HL-60 (cell line): ENCODE measurements around the gene PTX3.

Source experiments
- DNase-seq, 2 experiments: peaks; one replicate each; pipeline ENCODE4 v3.0.0-alpha.2; 2010 to 2020; ENCODE audit warnings: low read depth in 1 of 2, low spot score in 1 of 2
- H3K27ac ChIP-seq: fragments of 250-450 bp; sonication (Bioruptor Pico); replicated peaks from 2 replicates; pipeline ENCODE4 v1.5.1; 2020; ENCODE audit warnings: mild to moderate bottlenecking, moderate library complexity
- H3K27me3 ChIP-seq: fragments of 250-450 bp; sonication (Bioruptor Pico); 2 replicates; pipeline ENCODE4 v1.5.1; 2021; ENCODE audit warnings: mild to moderate bottlenecking, moderate library complexity; ENCODE audit not compliant: insufficient read depth, poor library complexity, severe bottlenecking
- H3K4me3 ChIP-seq: replicated peaks from 2 replicates; pipeline ENCODE4 v1.5.1; 2011; ENCODE audit warnings: mild to moderate bottlenecking, control low read depth, low read length; ENCODE audit not compliant: insufficient read depth
- GABPA ChIP-seq: IDR thresholded peaks from 2 replicates; pipeline ENCODE4 v1.6.1; 2012; ENCODE audit warnings: low read depth
- POLR2AphosphoS5 ChIP-seq: IDR thresholded peaks from 2 replicates; pipeline ENCODE4 v1.6.1; 2012; ENCODE audit warnings: low read depth
- SPI1 ChIP-seq: IDR thresholded peaks from 2 replicates; pipeline ENCODE4 v1.6.1; 2012; ENCODE audit warnings: low read depth, mild to moderate bottlenecking, borderline replicate concordance
- TF ChIP-seq, protein P1 (sequence below): IDR thresholded peaks from one replicate; pipeline ENCODE4 v1.5.1; 2011; ENCODE audit warnings: low read length, control low read depth, inconsistent platforms; ENCODE audit not compliant: insufficient read depth
- TF ChIP-seq, protein P2 (sequence below): IDR thresholded peaks from 2 replicates; pipeline ENCODE4 v1.6.1; 2012; ENCODE audit warnings: low read depth; ENCODE audit not compliant: insufficient replicate concordance

PTX3 gene

DNA sequence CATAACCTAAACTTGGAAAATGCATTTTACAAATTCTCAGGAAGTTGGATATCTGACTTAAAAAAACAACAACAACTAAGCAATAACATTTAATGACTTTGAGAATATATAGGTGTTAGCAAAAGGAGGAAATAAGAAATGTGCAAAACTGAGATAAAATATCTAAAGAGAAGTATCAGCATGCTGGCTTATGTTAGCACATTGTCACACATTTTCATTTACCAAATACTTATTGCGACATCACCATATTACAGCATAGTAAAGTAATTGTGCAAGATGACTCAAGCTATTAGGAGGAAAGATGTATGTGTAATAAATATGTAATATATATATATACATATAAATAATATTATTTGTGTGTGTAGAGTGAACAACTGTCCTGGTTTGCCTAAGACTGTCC lies 9.2 kb downstream of the PTX3 start:
- H3K4me3 ChIP-seq, result no peak overlapping the region
- no peaks in the 10 kb centered on the region for H3K27me3 ChIP-seq
- TF ChIP-seq SPI1 (no peak), POLR2AphosphoS5 (no peak; the same call in 1 of the 2 replicates), GABPA (no peak)
- TF ChIP-seq, protein P1, sequence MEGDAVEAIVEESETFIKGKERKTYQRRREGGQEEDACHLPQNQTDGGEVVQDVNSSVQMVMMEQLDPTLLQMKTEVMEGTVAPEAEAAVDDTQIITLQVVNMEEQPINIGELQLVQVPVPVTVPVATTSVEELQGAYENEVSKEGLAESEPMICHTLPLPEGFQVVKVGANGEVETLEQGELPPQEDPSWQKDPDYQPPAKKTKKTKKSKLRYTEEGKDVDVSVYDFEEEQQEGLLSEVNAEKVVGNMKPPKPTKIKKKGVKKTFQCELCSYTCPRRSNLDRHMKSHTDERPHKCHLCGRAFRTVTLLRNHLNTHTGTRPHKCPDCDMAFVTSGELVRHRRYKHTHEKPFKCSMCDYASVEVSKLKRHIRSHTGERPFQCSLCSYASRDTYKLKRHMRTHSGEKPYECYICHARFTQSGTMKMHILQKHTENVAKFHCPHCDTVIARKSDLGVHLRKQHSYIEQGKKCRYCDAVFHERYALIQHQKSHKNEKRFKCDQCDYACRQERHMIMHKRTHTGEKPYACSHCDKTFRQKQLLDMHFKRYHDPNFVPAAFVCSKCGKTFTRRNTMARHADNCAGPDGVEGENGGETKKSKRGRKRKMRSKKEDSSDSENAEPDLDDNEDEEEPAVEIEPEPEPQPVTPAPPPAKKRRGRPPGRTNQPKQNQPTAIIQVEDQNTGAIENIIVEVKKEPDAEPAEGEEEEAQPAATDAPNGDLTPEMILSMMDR, result no peak
- TF ChIP-seq, protein P2, sequence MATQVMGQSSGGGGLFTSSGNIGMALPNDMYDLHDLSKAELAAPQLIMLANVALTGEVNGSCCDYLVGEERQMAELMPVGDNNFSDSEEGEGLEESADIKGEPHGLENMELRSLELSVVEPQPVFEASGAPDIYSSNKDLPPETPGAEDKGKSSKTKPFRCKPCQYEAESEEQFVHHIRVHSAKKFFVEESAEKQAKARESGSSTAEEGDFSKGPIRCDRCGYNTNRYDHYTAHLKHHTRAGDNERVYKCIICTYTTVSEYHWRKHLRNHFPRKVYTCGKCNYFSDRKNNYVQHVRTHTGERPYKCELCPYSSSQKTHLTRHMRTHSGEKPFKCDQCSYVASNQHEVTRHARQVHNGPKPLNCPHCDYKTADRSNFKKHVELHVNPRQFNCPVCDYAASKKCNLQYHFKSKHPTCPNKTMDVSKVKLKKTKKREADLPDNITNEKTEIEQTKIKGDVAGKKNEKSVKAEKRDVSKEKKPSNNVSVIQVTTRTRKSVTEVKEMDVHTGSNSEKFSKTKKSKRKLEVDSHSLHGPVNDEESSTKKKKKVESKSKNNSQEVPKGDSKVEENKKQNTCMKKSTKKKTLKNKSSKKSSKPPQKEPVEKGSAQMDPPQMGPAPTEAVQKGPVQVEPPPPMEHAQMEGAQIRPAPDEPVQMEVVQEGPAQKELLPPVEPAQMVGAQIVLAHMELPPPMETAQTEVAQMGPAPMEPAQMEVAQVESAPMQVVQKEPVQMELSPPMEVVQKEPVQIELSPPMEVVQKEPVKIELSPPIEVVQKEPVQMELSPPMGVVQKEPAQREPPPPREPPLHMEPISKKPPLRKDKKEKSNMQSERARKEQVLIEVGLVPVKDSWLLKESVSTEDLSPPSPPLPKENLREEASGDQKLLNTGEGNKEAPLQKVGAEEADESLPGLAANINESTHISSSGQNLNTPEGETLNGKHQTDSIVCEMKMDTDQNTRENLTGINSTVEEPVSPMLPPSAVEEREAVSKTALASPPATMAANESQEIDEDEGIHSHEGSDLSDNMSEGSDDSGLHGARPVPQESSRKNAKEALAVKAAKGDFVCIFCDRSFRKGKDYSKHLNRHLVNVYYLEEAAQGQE, result no peak
- DNase-seq, result peak; percentile 51 to 83
- H3K27ac ChIP-seq, result peak overlapping the region; percentile 51

DNA sequence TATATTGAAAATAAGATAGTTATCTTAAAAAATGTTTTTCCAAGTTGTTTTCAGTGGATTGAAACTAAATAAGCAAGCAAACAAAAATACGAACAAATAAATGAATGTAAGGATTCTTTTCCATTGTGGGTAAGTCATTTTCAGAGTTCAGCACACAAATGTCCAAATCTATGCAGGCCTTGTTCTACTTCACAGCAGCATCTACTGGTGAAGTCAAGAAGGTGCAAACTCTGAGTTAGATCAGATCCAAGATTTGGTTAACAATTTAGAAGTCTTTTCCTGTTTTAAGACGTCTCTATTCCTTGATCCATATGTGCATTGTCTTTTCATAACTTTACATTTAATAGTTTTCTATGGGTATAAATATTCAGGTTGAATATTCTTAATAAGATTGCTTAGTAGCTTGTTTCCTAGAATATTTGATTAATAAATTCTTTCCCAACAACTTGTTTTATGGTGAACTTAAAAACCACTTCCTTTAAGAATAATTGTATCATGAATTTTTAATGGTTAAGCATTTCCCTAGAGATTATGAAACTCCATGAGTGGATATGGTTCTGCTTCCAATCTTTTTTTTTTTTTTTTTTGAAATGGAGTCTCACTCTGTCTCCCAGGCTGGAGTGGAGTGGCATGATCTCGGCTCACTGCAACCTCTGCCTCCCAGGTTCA lies 10.5 kb downstream of the PTX3 start:
- peak in 1 of 2 experiments; percentile 29 for DNase-seq
- TF ChIP-seq, protein P2, result no peak
- TF ChIP-seq, protein P1, result peak; percentile 74
- TF ChIP-seq GABPA (no peak), SPI1 (no peak), POLR2AphosphoS5 (no peak)
- Histone ChIP-seq H3K27me3 (no peaks in the 10 kb centered on the region), H3K4me3 (no peak overlapping the region), H3K27ac (no peak overlapping the region)

DNA sequence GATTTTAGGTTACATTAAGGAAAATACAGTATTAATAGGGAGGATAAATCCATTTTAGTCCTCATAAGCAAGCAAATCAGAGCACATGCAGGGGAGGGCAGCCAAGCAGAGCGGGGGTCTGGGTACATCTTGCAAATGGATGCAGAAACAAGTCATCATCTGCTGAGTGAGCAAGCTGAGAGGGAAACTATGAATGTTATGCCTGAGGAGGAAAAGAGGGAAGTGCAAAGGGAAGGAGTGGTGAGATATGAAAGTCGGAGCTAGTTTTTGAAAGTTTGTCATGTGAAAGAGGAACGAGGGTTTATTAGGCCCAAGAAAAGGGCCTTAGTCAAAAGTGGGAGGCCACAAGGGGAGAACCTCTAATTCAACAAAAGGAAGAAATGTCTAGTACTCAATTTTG lies 15.4 kb downstream of the PTX3 start:
- DNase-seq, result peak; percentile 36
- Histone ChIP-seq H3K27ac (no peak overlapping the region; the same call in 1 of the 2 replicates), H3K27me3 (no peaks in the 10 kb centered on the region), H3K4me3 (no peak overlapping the region)
- peak; percentile 95 for TF ChIP-seq SPI1
- TF ChIP-seq GABPA, result no peak

DNA sequence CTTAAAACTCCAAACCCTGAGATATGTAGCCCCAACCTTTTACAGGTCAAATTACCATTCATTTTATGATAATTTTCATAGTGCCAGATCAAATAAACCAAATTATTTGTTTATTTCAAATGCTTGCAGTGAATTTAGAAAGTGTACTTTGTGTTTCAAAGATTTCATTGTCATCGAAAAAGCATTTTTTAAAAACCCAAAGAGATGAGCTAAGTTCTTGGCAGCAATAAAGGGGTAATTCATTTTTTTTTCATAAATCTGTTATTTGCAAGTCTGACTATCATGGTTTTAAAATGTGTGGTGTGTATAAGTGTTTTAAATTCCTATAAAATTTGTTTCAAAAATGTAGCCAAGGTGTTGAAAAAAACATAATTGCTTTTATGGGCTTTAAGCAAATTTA lies 17.2 kb downstream of the PTX3 start:
- no peak overlapping the region for H3K4me3 ChIP-seq
- peaks cover 4% of the 10 kb centered on the region for H3K27me3 ChIP-seq
- TF ChIP-seq POLR2AphosphoS5 (no peak), SPI1 (no peak), GABPA (no peak)
- TF ChIP-seq, protein P1, result no peak
- TF ChIP-seq, protein P2, result no peak
- no peak overlapping the region for H3K27ac ChIP-seq
- no peak for DNase-seq
